Fibroblast of peridontal ligament (primary cell): Measurements from ENCODE around the gene MLLT1.

Experiments
- DNase-seq: peaks from one replicate; pipeline ENCODE4 v3.0.0-alpha.2; 2010; ENCODE audit errors: extremely low read depth

Gene MLLT1

DNA sequence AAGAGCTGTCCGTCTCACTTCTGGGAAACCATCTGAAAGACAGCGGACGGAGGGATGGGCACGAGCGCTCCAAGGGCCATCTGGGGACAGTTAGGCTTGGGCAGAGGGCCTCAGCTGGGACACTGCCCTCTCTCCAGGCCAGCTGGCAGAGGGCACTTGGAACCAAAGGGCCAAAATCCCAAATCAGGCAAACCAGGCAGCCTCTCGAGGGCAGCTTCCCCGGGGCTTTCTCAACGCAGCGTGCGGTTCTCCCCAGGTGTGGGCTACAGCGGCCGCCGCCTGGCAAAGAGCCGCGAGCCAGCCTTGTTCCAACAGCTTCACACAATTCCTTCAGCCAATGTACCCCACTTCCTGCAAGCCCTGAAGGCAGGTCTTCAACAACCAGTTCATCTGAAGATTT lies 5.0 kb downstream of the MLLT1 start:
- no peak for DNase-seq

DNA sequence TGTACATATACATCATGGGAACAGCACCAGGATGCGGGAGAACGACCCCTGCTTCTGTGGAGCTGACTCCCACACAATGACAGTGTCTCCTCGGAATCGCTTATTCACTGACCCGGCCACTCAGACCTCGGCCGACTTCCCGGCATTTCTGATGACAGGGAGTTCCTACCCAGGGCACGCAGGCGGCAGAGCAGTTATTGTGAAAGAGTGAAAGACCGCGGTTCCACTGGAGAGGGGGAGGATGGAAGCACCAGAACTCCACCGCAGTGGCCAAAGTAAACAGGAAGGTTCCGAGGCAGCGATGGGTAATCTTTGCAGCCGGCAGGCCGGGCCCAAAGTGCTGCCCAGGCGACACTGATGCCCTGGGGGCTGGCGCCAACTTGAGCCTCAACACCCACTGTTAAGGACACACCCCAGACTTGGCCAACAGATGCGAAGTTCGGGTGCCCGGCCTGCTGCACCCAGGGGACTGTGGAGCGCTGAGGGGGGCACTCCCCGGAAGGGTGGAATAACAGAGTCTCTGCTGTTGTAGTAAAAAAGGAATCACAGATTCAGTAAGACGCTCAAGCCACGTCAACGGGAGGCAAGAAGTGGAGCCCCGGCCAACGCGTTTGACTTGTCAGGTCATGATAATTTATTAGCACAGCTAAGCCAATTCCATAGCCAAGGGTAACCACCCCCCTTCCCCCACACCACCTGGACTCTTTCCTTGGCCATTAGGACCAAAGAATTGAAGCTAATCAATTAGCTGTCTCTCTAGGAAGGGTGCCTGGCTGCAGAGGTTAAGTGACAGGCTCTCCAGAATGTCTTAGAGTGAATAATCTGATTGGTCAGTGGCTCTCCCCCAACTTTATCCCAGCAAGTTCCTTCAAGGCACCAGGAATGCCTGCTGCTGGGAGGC lies 5.8 kb downstream of the MLLT1 start:
- DNase-seq, result peak; percentile 88

DNA sequence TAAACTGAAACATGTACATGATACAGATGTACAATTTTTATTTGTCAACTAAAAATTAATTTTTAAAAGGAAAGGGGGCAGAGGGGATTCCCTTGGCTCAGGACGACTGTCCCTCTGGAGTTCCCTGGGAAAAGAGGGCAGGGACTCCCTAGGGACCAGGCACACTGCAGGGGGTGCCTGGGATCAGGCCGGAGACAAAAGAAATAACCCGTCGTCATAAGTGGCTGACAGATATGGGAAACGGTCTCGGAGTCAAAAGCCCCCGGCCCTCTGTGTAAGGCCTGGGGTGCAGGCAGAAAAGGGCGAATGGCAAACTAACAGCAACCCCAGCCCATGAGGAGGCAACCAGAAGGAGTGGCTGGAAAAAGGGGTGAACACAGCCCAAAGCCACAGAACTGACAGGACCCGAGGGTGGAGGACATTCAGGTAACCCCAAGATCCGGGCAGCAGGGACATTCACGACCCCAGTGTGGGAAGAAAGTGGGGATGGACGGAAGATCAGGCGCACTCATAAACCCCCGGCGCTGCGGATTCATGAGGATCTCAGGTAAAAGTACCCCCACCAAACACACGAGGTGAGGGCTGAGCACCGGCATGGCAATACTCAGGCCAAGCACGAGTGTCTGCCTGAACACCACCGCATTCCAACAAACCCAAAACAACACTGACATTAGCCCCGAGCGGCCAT lies 6.7 kb downstream of the MLLT1 start:
- no peak for DNase-seq

DNA sequence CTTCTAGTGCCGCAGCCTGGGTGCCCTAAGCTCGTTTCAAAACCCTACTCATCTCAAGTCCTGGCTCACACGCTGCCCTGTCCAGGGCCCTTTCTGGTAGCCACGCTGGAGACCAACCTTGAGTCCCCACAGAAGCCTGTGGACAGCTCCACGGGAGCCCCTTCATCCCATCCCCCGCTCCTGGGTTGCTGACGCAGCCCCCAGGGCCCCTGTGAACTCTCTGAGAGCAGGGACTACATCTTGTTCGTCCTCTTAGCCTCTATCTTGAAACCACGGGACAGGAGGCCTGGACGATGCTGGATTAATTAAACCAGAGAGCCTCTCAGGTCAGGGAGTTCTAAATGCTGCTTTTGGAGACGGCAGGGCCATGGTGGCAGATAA lies 7.4 kb downstream of the MLLT1 start:
- no peak for DNase-seq

DNA sequence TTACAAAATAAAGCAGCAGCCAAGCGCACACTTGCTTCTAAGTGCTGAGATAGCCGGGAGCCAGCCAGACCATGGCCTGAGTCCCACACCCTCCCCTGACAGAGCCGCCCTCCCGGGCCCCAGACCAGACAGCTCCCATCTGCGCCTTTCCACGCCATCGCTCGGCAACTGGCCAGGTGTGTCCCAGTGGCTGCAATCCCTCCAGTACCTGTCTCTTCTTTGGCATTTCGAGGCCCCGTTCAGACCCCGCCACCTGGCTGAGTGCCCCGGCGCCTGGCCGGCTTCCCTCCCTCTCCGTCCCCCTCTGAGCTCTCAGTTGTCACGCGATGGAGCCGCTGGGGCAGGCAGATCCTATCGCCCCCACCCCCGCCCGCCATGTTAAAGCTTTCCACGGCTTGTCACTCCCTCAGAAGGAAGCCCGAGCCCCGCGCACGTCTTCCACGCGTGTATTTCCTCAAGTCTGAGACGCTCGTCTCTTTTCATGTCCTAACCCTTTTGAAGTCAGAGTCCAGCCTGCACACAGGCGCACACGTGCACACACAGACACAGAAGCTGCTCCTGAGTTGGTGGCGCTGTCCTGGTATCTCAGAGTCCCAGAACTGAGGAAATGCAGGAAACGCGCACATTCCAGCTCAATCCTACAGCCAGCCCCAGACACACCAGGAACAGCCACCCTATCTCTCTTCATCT lies 7.9 kb downstream of the MLLT1 start:
- DNase-seq, result peak; percentile 63

DNA sequence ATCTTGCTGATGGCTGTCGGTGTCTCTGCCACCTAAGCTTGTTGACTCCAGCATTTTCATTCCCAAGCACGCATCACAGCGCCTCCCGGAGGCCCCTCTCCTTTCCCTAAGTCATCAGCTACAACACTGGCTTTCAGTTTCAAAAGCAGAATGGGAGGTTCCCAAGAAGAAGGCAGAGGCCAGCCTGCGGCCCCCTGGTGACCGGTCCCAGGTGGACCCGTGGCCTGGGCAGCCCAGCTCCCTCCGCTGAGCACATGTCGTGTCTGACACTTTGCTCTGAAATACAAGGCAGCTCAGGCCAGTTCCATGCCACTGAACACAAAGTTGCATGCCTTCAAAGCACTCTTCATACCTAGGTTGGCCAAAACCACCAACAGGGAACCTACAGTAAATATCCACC lies 8.5 kb downstream of the MLLT1 start:
- no peak for DNase-seq

DNA sequence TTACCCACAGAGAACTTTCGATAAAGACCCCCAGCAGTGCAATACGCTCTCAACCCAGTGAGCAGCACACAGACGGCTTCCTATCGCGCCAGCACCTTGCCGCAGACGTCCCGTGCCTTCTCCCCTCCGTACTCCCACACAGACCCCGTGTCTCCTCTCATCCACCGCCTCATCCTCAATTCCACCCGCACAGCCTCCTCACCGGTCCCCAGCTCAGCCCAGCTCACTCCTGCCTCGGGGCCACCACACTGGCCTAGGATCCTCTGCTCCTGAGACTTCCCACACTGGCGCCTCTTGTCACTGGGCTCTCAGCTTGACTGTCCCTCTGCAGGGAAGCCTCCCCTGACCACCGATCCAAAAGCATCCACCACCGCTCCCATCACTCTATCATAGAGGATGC lies 9.0 kb downstream of the MLLT1 start:
- no peak for DNase-seq

DNA sequence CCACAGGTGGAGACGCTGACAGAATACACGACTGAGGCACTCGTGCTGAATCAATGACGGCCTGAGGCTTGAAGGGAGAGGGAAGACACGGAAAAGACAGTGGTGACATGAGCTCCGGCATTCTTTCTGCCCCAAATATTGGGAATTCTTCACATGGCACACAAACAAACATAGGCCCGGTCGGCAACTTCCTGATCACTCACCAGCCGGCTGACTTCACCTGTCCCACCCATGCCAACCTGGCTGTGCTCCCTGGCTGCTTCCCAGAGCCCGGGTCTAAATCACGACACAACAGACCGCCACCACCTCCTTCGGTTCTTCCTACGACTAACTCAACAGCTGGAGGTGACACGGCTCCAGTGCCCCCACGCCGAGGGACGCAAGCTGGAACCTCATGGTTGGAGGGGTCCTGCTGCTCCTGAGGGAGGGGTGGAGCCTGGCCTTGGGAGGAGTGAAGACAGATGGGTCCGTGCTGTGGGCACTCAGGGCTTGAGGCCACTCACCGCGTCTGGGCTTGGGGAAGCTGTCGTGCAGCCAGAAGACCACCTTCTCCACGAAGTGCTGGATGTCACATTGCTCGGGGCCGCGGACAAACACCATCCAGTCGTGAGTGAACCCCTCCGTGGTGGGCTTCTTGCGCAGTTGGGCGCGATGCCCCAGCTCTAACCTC lies 9.6 kb downstream of the MLLT1 start:
- no peak for DNase-seq

DNA sequence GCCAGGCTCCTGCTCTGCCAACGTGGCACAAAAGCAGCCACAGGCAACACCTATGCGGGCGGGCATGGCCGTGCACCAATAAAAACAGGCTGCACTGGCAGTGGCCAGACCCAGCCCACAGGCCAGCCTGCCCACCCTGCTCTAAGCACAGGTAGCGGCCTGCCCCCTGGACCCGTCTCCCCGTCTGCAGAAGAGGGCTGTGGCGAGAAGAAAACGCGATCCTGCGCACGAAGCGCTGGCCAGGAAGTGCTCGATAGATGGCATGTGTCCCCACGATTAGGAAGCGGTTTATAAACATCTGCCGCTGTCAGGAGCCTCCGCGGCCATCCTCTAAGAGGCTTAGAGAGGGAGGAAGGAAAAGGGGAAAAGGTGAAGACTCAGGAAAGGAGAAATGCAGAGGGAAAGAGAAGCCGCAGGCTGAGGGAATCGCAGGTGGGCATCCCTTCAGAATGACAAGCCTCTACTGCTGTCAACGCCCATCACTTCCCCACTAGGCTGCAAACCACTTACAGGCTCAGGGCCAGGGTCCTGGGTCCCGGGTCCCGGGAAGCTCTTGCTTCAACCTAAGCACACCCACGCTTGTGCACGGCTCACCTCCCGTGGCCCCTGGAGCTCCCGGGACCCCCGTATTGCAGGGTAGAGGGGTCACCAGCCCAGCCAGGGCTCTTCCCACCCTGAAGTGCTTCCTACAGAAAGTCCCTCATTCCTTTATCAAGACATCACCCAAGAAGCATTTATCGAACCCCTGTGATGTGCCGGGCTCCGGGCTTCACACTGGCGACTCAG lies 10.5 kb downstream of the MLLT1 start:
- DNase-seq, result no peak

DNA sequence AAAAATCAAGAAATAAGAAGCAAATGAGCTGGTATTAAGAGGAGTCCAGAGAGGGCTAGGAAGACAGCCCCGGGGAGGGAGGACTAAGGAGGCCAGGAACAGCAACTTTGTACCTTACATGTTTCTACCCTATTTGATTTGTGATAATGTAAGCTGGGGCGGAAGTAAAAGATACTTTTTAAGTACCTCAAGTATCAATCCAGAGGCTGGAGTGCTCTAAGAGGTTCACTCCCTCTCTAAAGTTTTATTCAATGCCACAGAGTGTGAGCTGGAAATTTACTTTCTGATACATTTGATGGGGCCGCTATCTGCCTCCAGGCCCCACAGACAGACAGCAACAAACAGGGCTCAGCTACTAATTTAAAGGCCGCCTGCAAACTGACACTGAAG lies 11.4 kb downstream of the MLLT1 start:
- no peak for DNase-seq

DNA sequence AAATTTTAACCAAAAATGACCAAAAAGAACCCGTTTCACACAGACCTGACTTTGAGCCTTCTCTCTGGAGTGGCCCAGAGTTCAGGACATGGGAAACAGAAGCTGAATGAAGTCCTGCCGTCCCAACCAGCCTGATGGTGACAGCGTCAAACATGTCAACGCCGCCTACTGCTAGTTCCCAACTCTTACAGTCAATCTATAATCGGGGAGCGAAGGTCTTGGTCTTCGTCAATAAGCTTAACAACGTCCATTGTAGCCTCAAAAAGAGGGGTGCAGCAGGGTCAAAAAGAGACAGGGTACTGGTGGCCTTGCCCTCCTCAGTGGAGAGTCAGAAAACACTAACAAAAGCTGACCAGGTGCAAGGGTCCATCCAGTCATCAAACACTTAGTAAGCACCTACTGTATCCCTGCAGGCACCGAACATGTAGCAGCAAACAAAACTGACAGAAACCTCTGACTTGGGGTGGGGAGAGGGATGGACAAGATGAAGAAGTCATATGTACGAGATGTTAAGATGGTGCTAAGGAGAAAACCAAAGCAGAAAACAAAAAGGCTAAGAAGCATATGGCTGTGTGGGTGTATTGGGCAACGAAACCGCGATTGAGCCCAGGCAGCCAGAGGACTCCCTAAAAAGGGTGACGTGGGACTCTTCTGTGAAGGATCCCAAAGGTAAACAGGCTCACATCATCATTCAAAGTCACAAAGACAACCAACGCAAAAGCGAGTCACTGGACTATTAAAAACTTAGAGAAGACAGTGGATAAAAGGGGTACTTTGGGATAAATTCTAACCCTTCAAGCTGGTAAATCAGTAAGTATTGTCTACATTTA lies 12.0 kb downstream of the MLLT1 start:
- DNase-seq, result no peak

DNA sequence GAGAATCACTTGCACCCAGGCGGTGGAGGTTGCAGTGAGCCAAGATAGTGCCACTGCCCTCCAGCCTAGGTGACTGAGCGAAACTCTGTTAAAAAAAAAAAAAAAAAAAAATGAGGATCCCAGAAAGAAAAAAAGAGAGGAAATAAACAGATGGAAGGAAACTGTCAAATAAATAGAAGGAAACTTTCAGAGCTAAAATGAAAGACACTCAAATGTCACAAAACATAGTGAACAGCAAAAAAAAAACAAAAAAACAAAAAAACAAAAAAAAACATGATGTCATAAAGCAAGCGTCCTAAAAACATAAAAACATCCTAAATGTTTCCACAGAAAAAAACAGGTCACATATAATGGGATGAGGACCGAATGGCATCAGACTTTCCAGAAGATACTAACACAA lies 15.0 kb downstream of the MLLT1 start:
- no peak for DNase-seq

DNA sequence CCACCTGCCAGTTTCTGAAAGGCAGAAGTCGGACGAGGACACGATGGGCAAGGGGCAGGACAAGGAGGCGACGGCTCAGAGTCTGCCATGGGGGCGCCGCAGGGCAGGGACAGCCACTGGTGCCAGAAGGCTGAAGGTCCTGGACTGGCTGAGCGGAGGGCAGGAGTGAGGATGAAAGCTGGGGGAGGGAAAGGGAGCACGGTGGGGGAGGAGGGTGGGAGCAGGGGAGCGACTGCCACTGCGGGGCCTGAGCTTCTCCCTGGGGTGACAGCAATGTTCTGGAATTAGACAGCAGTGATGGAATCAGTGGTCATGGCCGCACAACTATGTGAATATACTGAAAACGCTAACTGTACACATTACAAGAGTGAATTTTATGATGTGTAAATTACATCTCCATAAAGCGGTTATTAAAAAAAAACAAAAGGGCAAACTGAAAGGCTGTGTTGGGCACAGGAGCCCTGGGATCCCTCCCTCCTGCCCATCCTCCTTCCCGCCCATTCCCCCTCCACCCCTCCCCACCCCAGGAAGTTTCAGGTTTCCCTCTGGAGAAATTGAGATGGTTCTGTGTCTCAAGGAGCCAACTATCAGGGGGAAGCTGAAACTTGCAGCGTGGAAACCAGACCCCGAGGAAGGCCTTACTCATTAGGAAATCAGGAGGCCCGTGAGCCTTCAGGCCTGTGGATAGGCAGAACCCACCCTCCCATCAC lies 15.9 kb downstream of the MLLT1 start:
- peak; percentile 76 for DNase-seq

DNA sequence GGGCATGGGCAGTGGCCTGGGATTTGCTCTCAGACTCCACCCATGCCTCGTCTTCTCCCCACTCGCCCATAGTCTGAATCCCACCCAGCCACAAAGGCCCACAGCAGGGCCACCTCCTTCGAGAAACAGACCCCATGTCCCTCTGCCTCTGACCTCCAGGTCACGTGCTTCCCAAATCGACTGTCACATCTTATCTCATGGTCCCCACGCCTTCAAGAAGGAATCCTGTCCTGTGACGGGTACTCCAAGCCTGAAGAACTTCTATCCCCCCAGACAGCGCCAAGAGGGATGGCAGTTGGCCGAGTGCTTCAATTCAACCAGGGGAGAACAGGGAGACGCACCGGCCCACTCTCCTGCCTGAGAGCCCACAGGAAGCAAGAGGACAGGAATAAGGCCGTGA lies 16.5 kb downstream of the MLLT1 start:
- no peak for DNase-seq

DNA sequence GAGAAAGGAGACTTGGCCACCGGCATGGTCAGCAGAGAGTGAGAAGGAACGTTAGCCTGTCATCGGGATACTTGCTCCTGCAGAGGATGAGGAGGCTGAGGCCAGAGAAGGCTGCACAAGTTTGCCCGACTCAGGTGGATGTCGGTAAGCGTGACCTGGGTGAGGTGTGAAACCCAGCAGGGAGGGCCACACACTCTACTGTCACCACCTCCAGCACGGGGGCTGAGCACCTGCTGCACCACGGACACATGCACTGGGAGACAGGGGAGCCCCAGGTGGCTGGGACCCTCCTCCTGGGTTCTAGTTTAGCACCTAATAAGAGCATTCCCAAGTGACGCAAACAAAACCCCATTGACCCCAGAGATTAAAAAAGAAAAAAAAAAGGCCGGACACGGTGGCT lies 17.3 kb downstream of the MLLT1 start:
- no peak for DNase-seq

DNA sequence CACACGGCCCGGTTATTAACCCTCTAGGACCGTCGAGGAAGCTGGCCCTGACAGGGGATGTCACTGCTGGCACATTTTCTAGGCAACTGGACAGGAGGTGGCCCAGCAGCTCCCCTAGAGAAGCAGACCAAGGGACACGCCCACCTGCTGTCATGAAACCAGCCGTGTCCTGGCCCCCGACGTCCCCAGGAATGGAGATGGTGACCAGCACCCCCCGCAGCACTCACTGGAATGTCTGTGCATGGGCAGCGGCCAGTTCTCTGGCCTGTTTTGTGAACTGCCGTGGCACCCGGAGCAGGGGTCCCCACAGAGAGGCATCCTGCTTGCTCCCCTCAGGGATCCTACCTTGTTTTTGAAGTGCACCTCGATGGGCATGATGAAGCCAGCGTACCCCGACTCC lies 17.9 kb downstream of the MLLT1 start:
- no peak for DNase-seq

DNA sequence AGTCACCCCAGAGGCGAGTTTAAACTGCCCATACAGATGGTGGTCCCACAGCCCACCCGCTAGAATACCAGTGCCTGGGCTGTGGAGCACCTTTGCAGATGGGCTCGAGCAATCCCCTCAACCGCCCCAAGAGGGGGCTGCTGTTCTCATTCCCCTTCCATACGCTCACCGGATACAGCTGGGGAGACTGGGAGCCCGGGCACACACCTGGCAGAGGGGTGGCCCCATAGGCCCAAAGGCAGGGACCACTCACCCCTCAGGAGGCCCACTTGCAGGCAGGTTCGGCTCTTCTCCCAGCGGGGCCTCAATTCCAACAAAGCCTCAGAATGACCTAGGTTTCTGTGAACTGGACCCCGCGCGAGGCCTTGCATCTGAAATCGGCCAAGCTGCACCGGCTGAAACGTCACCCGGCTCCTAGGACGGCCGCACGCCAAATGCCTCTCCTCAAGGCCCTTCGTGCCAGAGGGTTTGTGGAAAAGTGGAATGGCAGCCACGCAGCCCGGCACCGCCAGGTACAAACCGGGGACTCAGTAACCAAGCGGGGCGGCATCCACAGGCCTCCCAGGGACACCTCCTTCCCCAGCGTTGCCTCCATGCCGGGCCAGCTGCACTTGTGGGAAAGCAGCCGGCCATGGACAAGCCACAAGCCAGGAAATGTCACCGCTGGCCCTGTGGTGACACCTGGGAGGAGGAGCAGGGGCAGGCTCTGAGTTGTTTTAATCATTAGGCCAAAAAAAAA lies 18.7 kb downstream of the MLLT1 start:
- no peak for DNase-seq

DNA sequence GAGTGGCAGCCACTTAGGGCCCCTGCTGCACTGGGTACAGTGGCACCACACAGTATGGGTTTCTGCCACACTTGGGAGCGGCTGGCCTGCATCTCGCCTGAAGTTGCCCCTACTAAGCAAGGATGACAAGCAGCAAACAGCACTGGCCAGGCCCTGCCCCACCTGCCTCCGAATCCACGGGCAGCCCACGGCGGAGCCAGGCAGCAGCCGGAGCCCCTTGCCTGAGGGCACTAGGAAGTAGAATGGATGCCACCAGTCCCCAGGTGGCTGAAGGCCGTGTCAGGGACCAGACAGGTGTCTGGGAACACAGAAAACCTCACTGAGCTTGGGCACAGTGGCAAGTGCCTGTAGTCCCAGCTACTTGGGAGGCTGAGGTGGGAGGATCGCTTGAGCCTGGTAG lies 19.4 kb downstream of the MLLT1 start:
- no peak for DNase-seq

DNA sequence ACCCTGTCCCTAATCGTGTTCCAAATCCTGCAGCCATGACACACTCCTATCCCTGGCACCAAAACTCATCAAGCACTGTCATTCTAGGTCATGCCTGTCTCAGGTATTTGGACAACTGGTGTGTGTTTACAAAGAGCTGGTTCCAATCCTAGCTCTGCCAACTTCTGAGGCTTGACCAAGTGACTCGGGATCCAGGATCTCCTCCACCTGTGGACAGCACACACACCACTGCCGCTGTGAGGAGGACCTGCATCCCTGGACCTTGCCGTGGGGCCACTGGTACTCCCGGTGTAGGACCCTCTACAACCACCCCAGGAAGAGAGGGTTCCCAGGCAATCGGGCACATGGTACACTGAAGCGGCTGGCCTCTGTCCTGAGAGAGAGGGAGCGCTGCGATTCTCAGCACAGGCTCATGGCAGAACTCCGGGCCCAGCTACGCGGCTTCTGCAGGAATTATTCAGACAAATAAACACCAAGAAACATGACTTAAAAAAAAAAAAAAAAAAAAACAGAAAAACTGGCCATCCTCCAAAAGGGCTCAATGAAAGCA lies 20.4 kb downstream of the MLLT1 start:
- DNase-seq, result peak; percentile 79
